Stimulated activated CD4-positive, alpha-beta T cell treated with anti-CD3 and anti-CD28 coated beads, TNF-alpha, amount 100 ng/mL, for 4 hours (primary cell): ENCODE measurements around the gene IL34.
"Not testable (repeated sequence)": the region's sequence is repeated elsewhere in the genome, so short reads cannot be mapped to it uniquely, and the experiment has no call there.

Experiments used
- DNase-seq, 3 experiments: peaks; one replicate each; pipeline ENCODE4 v3.0.0-alpha.2; 2020; ENCODE audit warnings: low read depth in 3 of 3

The IL34 gene

GRCh38 chr16:70632273-70632672, 14.1 kb upstream of the IL34 start:
- no peak for DNase-seq

- not testable (repeated sequence) for DNase-seq
Measured at GRCh38 chr16:70633617-70634016, 12.7 kb upstream of the IL34 start.

DNA sequence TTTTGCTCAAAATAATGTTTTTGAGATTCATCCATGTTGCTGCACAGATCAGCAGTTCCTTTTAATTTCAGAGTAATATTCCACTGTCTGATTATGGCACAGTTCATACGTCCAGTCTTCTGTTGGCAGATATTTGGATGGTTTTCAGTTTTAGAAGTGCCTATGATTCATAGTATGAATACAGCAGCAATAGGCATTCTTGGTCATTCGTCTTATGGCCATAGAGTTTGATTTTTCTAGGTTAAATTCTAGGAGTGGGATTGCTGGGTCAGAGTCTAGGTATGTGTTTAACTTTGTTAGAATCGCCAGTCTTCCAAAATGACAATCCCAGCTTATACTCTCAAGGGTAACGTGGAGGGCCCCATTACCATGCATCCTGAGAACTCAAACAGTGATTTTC, 11.5 kb upstream of the IL34 start:
- DNase-seq = no peak

- no peak for DNase-seq
Measured at GRCh38 chr16:70635336-70636016, 10.9 kb upstream of the IL34 start.

- DNase-seq = no peak
Measured at GRCh38 chr16:70638814-70639792, 7.3 kb upstream of the IL34 start.

DNA sequence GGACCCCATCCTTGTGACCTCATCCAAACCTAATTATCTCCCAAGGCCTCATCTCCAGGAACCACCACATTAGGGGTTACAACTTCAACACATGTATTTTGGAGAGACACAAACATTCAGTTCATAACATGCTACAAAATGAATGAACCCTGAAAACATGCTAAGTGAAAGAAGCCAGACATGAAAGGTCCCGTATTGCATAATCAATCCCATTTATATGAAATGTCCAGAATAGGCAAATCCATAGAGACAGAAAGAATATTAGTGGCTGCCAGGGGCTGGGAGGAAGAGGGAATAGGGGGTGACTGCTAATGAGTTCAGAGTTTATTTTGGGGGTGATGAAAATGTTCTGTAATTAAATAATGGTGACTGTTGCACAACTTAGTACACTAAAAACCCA, 3.7 kb upstream of the IL34 start:
- no peak for DNase-seq

DNA sequence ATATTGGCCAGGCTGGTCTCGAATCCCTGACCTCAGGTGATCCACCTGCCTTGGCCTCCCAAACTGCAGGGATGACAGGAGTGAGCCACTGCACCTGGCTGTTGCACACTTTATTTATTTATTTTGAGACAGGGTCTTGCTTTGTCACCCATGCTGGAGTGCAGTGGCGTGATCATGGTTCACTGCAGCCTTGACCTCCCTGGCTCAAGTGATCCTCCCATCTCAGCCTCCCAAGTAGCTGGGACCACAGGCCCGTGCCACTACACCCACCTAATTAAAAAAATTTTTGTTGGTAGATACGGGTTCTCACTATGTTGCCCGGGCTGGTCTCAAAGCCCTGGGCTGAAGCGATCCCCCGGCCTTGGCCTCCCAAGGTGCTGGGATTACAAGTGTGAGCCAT, 3.1 kb upstream of the IL34 start:
- not testable (repeated sequence) for DNase-seq

DNA sequence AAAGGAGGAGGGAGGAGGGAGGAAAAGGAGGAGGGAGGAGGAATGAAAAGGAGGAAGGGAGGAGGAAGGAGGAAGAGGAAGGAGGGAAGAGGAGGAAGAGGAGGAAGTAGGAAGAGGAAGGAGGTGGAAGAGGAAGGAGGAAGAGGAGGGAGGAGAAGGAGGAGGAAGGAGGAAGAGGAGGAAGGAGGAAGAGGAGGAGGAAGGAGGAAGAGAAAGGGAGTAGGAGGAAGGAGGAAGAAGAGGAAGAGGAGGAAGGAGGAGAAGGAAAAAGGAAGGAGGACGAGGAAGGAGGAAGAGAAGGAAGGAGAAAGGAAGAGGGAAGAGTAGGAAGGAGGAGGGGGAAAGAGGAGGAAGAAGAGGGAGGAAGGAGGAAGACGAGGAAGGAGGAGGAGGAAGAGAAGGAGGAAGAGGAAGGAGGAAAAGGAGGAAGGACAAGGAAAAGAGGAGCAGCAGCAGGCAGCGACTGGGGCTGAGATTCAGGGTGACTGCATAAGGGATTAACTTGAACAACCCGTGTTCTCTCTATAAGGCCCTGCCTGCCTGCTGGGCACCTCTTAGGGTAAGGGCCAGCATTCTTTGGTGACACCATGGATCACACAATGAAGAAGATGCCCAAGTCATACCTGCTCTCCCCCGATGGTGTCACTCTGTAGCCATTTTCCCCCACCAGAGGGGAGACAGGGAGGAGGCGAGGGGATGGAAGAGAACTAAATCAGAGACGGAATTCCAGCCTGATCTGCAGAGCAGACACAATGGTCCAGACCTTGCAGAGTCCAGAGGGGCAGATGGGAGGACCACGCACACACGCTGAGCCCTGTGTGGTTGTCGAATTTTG, 1.4 kb upstream of the IL34 start:
- no peak for DNase-seq

GRCh38 chr16:70647441-70648359, 1.3 kb downstream of the IL34 start:
- no peak for DNase-seq

- no peak for DNase-seq
Measured at GRCh38 chr16:70648606-70649005, 2.2 kb downstream of the IL34 start.

DNA sequence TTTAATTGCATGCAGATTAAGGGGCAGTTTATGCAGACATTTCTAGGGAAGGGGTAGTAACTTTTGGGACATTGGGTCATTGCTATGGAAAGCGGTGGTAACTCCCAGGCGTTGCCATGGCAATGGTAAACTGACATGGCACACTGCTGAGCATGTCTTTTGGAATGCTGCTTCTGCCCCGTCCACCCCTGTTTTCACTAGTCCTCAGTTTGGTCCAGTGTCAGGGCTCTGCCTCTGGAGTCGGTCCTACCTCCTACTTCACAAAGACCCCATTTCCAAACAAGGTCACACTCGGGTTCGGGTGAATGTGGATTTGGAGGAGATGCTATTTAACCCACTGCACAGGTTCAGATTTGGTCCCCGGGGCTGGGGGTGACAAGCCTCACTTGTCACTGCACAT, 2.9 kb downstream of the IL34 start:
- DNase-seq = no peak

GRCh38 chr16:70650216-70650615, 3.9 kb downstream of the IL34 start:
- no peak for DNase-seq

- no peak for DNase-seq
Measured at GRCh38 chr16:70651524-70651923, 5.2 kb downstream of the IL34 start.

DNA sequence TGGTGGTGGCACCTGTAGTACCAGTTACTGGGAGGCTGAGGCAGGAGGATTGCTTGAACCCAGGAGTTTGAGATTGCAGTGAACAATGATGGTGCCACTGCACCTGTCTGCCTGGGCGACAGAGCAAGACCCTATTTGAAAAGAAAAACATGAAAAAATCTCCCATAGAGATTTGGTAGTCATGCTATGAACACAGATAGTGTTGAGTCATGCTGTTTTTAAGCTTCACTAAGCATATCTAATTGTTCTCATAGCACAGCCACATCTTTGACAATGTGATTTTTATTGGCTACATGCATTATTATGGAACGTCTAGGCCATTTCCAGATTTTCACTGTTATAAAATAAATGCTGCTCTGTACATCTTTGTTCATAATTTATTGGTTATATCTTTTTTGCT, 6.0 kb downstream of the IL34 start:
- DNase-seq = no peak

- no peak for DNase-seq
Measured at GRCh38 chr16:70653406-70653805, 7.0 kb downstream of the IL34 start.

DNA sequence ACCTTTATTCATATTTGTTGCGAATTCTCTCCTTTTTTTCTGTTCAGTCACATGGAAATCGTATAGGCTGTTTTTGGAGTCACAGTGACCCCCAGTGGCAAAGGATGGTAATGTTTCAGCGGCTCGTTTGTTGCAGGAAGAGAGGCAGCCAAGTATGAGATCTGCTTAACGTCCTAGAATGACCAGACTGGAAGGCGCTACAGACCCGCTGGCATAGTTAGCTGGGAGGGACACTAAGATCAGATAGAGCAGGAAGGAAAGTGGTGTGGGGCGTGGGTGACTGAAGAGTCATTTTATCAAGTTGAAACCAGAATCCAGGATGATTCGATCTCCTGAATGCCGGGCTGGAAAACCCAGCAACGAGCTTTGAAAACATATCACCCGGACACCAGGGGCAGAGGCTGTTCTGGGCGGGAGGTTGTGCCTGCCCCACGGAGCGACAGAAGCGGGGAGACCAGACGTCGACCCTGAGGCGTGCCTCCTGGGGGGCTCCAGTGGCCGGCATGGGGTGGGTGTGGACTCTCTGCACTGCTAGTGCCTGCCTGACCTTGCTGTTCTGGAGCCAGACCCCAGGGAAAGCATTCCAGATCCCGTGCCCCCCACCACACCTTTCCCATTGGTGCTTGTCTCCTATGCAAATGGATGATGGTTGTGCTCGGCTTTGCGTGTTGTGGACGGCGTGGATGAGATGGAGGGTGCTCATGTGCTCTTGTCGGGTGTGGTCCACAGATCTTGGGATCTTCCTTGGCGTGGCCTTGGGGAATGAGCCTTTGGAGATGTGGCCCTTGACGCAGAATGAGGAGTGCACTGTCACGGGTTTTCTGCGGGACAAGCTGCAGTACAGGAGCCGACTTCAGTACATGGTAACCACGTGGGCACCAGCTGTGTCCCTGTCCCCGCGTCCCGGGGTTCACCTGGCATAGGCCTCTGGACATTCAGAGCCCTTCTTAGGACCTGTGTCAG, 7.7 kb downstream of the IL34 start:
- peak; percentile 56 to 59 (median 58) for DNase-seq

DNA sequence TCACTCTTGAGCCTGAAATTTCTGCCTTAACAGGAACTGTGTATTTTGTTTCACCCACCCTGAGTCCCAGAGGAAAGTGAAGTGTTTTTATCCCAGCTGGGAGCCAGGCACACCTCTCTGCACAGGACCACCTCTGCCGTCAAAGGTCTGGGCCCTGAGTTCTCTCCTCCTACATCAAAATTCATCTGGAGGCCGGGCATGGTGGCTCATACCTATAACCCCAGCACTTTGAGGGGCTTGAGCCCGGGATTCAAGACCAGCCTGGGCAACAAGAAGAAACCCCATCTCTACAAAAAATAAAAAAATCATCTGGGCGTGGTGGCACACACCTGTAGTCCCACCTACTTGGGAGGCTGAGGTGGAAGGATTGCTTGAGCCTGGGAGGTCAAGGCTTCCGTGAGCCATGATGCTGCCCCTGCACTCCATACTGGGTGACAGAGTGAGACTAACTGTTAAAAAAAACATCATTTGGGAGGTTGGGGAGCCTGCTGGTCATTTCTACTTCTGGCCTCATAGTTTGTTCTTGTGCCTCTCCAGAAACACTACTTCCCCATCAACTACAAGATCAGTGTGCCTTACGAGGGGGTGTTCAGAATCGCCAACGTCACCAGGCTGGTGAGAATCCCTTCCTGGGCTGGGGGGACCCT, 9.8 kb downstream of the IL34 start:
- no peak for DNase-seq

- no peak for DNase-seq
Measured at GRCh38 chr16:70656712-70657263, 10.4 kb downstream of the IL34 start.

- no peak for DNase-seq
Measured at GRCh38 chr16:70657956-70658355, 11.6 kb downstream of the IL34 start.
